NT2/D1 (cell line): ENCODE measurements around the gene SERPINE1.

Experiments
- SUZ12 ChIP-seq: IDR thresholded peaks from 2 replicates; pipeline ENCODE4 v1.6.1; 2011; ENCODE audit not compliant: insufficient read length, insufficient read depth; ENCODE audit errors: extremely low read depth
- YY1 ChIP-seq: IDR thresholded peaks from 2 replicates; pipeline ENCODE4 v1.6.1; 2011; ENCODE audit not compliant: insufficient read length, insufficient read depth
- ZNF274 ChIP-seq: IDR thresholded peaks from 2 replicates; pipeline ENCODE4 v1.6.1; 2011; ENCODE audit warnings: mild to moderate bottlenecking, low read depth, low read length

GRCh38 chr7:101112233-101112632, 14.7 kb upstream of the SERPINE1 start:
- no peak for TF ChIP-seq ZNF274
- no peak for TF ChIP-seq YY1
- TF ChIP-seq SUZ12, result no peak
